ENCODE measurements around the gene IGFLR1. TPM values are rescaled to one million over a fixed set of nuclear protein-coding genes. Genes with fewer than 3 reads are reported as not detected.

The IGFLR1 gene
- total RNA-seq, 1 experiment from 2014 or later, result 9.9 TPM

DNA sequence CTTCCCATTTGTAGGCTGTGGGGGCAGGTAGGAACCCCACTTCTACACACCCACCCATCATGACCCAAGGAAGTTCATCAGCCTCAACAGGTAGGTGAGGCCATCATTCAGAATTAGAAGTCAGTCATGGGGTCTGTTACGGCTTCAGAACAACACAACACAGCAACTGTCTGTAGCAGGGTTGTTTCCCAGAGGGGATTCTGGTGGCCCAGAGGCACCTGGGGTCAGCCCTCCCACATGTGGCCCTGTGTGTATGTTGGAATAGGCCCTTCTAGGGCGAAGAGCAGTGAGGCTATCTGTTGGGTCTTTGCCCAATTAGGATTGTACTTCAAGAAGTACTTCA lies 3.4 kb downstream of the IGFLR1 start:
- no peak for TF ChIP-seq NFE2L1 (CRISPR knock-in tag; IDR thresholded peaks at IDR 0.05)
- no peak for TF ChIP-seq MXD4 (CRISPR knock-in tag; IDR thresholded peaks at IDR 0.05; ENCODE audit: borderline replicate concordance)
- TF ChIP-seq, protein P1, sequence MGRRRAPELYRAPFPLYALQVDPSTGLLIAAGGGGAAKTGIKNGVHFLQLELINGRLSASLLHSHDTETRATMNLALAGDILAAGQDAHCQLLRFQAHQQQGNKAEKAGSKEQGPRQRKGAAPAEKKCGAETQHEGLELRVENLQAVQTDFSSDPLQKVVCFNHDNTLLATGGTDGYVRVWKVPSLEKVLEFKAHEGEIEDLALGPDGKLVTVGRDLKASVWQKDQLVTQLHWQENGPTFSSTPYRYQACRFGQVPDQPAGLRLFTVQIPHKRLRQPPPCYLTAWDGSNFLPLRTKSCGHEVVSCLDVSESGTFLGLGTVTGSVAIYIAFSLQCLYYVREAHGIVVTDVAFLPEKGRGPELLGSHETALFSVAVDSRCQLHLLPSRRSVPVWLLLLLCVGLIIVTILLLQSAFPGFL (CRISPR knock-in tag; IDR thresholded peaks at IDR 0.05; ENCODE audit: borderline replicate concordance), result no peak
- TF ChIP-seq USF1 (CRISPR knock-in tag; IDR thresholded peaks at IDR 0.05), result no peak
- no peak for TF ChIP-seq ZMAT4 (CRISPR knock-in tag; IDR thresholded peaks at IDR 0.05)
- no peak for TF ChIP-seq IRF2 (CRISPR knock-in tag; IDR thresholded peaks at IDR 0.05; ENCODE audit: borderline replicate concordance, low read depth)
- TF ChIP-seq NR2C2 (CRISPR knock-in tag; IDR thresholded peaks at IDR 0.05), result no peak
- no peak for TF ChIP-seq MYBL2 (CRISPR knock-in tag; IDR thresholded peaks at IDR 0.05)
- no peak for TF ChIP-seq STAT6 (CRISPR knock-in tag; conservative IDR thresholded peaks at IDR 0.05; ENCODE audit: low read depth)
- TF ChIP-seq USF2 (CRISPR knock-in tag; IDR thresholded peaks at IDR 0.05), result no peak
- TF ChIP-seq, protein P2, sequence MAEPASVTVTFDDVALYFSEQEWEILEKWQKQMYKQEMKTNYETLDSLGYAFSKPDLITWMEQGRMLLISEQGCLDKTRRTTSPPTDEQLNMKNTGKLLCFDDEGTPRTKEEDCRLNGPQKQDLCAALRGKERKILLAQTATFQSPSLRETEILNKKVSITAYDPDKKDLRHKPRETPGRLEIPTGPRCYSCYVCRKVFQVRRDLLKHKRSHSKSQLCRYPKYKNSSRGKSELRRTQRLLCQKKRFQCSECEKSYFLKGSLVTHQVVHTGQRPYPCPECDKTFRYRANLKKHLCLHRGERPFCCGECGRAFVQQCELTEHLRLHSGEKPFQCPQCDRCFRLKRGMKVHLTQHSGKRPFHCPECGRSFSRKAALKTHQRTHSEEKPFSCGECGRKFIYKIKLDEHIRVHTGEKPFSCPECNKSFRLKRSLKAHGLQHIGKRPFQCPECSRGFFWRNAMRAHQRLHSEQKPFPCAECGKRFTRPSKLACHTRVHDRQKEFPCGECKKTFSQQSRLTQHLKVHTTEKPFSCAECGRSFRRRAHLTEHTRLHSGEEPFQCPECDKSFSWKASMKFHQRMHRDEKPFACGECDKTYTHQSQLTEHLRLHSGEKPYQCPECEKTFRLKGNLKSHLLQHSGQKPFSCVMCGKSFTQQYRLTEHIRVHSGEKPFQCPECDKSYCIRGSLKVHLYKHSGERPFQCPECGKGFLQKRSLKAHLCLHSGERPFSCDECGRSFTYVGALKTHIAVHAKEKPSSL (CRISPR knock-in tag; conservative IDR thresholded peaks at IDR 0.05), result no peak
- no peak for ATAC-seq
- H3K4me3 Mint-ChIP-seq, result no peak overlapping the region
- POLR2A ChIA-PET, result interaction anchor here (0.8 kb wide), 1 partner anchor 46 kb away, joined by 3 read pairs; no protein-coding TSS in a partner anchor
- CTCF ChIA-PET, result interaction anchor here (0.7 kb wide), 1 partner anchor 46 kb away, joined by 3 read pairs; no protein-coding TSS in a partner anchor
- no peak for DNase-seq (ENCODE audit: low spot score)
- H3K4me1 Mint-ChIP-seq, result peaks cover 6% of the 10 kb centered on the region
- no peaks in the 10 kb centered on the region for H3K9me3 Mint-ChIP-seq
- no peak overlapping the region for H3K27ac Mint-ChIP-seq
- H3K27me3 Mint-ChIP-seq (ENCODE audit: low read depth), result no peaks in the 10 kb centered on the region
- peaks cover 32% of the 10 kb centered on the region for H3K36me3 Mint-ChIP-seq

GRCh38 chr19:35738021-35738886 lies 4.0 kb downstream of the IGFLR1 start:
- H3K27ac Mint-ChIP-seq, result no peak overlapping the region
- no peaks in the 10 kb centered on the region for H3K9me3 Mint-ChIP-seq
- no peaks in the 10 kb centered on the region for H3K27me3 Mint-ChIP-seq (ENCODE audit: low read depth)
- no peak for ATAC-seq
- ChIA-PET POLR2A (no interaction called here), CTCF (interaction anchor here (0.6 kb wide), 1 partner anchor 125 kb away, joined by 3 read pairs; no protein-coding TSS in a partner anchor)
- peaks cover 34% of the 10 kb centered on the region for H3K36me3 Mint-ChIP-seq
- H3K4me1 Mint-ChIP-seq, result peaks cover 6% of the 10 kb centered on the region
- no peak overlapping the region for H3K4me3 Mint-ChIP-seq
- no peak for DNase-seq (ENCODE audit: low spot score)
- TF ChIP-seq ESRRA (CRISPR knock-in tag; IDR thresholded peaks at IDR 0.05; ENCODE audit: borderline replicate concordance) (no peak), ZNF263 (CRISPR knock-in tag; IDR thresholded peaks at IDR 0.05; ENCODE audit: low read depth) (no peak), AR (CRISPR knock-in tag; IDR thresholded peaks at IDR 0.05) (no peak), FOXP1 (CRISPR knock-in tag; IDR thresholded peaks at IDR 0.05; ENCODE audit: borderline replicate concordance) (no peak), NFYB (CRISPR knock-in tag; conservative IDR thresholded peaks at IDR 0.05; ENCODE audit: low read depth) (no peak), CBFB (CRISPR knock-in tag; IDR thresholded peaks at IDR 0.05; ENCODE audit: low read depth) (no peak), MYBL2 (CRISPR knock-in tag; IDR thresholded peaks at IDR 0.05) (no peak), ETV6 (CRISPR knock-in tag; IDR thresholded peaks at IDR 0.05) (no peak), ZNF121 (CRISPR knock-in tag; IDR thresholded peaks at IDR 0.05) (no peak), ZNF317 (CRISPR knock-in tag; IDR thresholded peaks at IDR 0.05; ENCODE audit: borderline replicate concordance, low read depth) (no peak)
- TF ChIP-seq, protein P1 (CRISPR knock-in tag; IDR thresholded peaks at IDR 0.05; ENCODE audit: borderline replicate concordance), result no peak
